HCT116 (cell line): ENCODE data around the gene HOXB3. TPM values are rescaled to one million over a fixed set of nuclear protein-coding genes. Genes with fewer than 3 reads are reported as not detected.

Source experiments
- ATAC-seq: fragments of 200-7000 bp; cut with Tn5 transposase; 2 replicates; pipeline ENCODE4 v1.9.1; 2020; ENCODE audit warnings: mild to moderate bottlenecking, moderate library complexity
- BruUV-seq: library from RNA; stranded (reverse); fragments of 400-500 nt; replicated peaks from 2 replicates; lab custom pipeline; 2021; lab: Mats Ljungman, UMichigan
- CTCF ChIA-PET: fragments of 300-600 bp; sonication (Branson Sonifier 250); formaldehyde crosslinking; loops from one replicate; lab custom pipeline; 2021; ENCODE audit warnings: antibody characterized with exemption; lab: Charles Lee
- POLR2A ChIA-PET: fragments of 300-600, 350-600 bp; sonication (Branson Sonifier 250); formaldehyde crosslinking; loops from one replicate; lab custom pipeline; 2021; ENCODE audit warnings: antibody characterized with exemption; lab: Charles Lee
- RAD21 ChIA-PET, 2 experiments: fragments of 300-600 bp; sonication (Branson Sonifier 250); formaldehyde crosslinking; loops; one replicate each; lab custom pipeline; 2023; ENCODE audit warnings: low total read pairs in 2 of 2; ENCODE audit not compliant: uncharacterized antibody in 2 of 2, unreplicated experiment in 2 of 2, low non-redundant PET in 1 of 2; lab: Charles Lee
- DNase-seq: peaks from one replicate; pipeline ENCODE4 v3.0.0-alpha.2; 2010; ENCODE audit warnings: low read depth, low spot score
- H2AFZ ChIP-seq: fragments of 200-600 bp; shearing (Covaris generic), sonication (generic); 2 replicates; pipeline ENCODE4 v1.6.1; 2017; ENCODE audit warnings: low read depth, mixed run types, mixed read lengths, antibody characterized with exemption, low read length; ENCODE audit not compliant: poor library complexity, severe bottlenecking
- H3K27ac ChIP-seq: 2 replicates; pipeline ENCODE4 v1.5.1; 2012; ENCODE audit warnings: low read depth, low read length
- H3K27me3 ChIP-seq: fragments of 200-600 bp; sonication (generic); 2 replicates; pipeline ENCODE4 v1.6.1; 2016; ENCODE audit warnings: mixed run types, low read length, mixed read lengths; ENCODE audit not compliant: insufficient read depth
- H3K36me3 ChIP-seq, 2 experiments: fragments of 200-500 bp in 1 of 2; fragments of 200-600 bp in 1 of 2; sonication (Bioruptor generic) in 1 of 2; sonication (generic) in 1 of 2; 2 replicates each; pipeline versions ENCODE4 v1.5.1 to v1.6.1; 2014 to 2016; ENCODE audit warnings: low read length in 2 of 2, inconsistent platforms in 1 of 2, mixed read lengths in 1 of 2, mixed run types in 1 of 2; ENCODE audit not compliant: insufficient read depth in 2 of 2, control insufficient read depth in 1 of 2
- H3K4me1 ChIP-seq, 2 experiments: fragments of 200-600 bp in 1 of 2; sonication (generic) in 1 of 2; 2 replicates each; pipeline versions ENCODE4 v1.5.1 to v1.6.1; 2012 to 2017; ENCODE audit warnings: low read length in 2 of 2, inconsistent platforms in 1 of 2, mild to moderate bottlenecking in 1 of 2, mixed read lengths in 1 of 2, mixed run types in 1 of 2, moderate library complexity in 1 of 2; ENCODE audit not compliant: insufficient read depth in 2 of 2, control insufficient read depth in 1 of 2
- H3K4me2 ChIP-seq: fragments of 200-600 bp; sonication (generic); 2 replicates; pipeline ENCODE4 v1.6.1; 2017; ENCODE audit warnings: mixed run types, low read length, mixed read lengths
- H3K4me3 ChIP-seq, 2 experiments: fragments of 200-600 bp in 1 of 2; sonication (generic) in 1 of 2; replicated peaks in 1 of 2; 2 replicates each; pipeline ENCODE4 v1.5.1; 2011 to 2016; ENCODE audit warnings: low read length in 2 of 2, control low read depth in 1 of 2, low read depth in 1 of 2, mild to moderate bottlenecking in 1 of 2, mixed read lengths in 1 of 2, mixed run types in 1 of 2
- H3K79me2 ChIP-seq: fragments of 200-600 bp; sonication (generic); 2 replicates; pipeline ENCODE4 v1.6.1; 2017; ENCODE audit warnings: mild to moderate bottlenecking, mixed run types, low read length, moderate library complexity, mixed read lengths; ENCODE audit not compliant: insufficient read depth
- H3K9ac ChIP-seq: fragments of 200-600 bp; sonication (generic); 2 replicates; pipeline ENCODE4 v1.6.1; 2016; ENCODE audit warnings: low read length, mixed read lengths
- H3K9me2 ChIP-seq: fragments of 200-600 bp; sonication (generic), shearing (Covaris generic); 2 replicates; pipeline ENCODE4 v1.6.1; 2017; ENCODE audit warnings: mixed run types, mild to moderate bottlenecking, moderate library complexity; ENCODE audit not compliant: insufficient read depth
- H3K9me3 ChIP-seq, 2 experiments: fragments of 200-500 bp in 1 of 2; fragments of 200-600 bp in 1 of 2; sonication (Bioruptor generic) in 1 of 2; sonication (generic) in 1 of 2; 2 replicates each; pipeline ENCODE4 v1.6.1; 2014 to 2017; ENCODE audit warnings: low read length in 2 of 2, mixed read lengths in 2 of 2, inconsistent platforms in 1 of 2, low read depth in 1 of 2, mild to moderate bottlenecking in 1 of 2, mixed run types in 1 of 2, moderate library complexity in 1 of 2; ENCODE audit not compliant: control insufficient read depth in 1 of 2, insufficient read depth in 1 of 2
- H4K20me1 ChIP-seq: fragments of 200-600 bp; sonication (generic), shearing (Covaris generic); 2 replicates; pipeline ENCODE4 v1.6.1; 2017; ENCODE audit warnings: mixed run types, mild to moderate bottlenecking, moderate library complexity; ENCODE audit not compliant: insufficient read depth
- CBX3 ChIP-seq: IDR thresholded peaks from 2 replicates; pipeline ENCODE4 v1.6.1; 2012; ENCODE audit warnings: low read depth
- CTCF ChIP-seq, 3 experiments: fragments of 200-600 bp in 1 of 3; sonication (generic) in 1 of 3; IDR thresholded peaks in 2 of 3; conservative IDR thresholded peaks in 1 of 3; 2 replicates each; pipeline ENCODE4 v1.5.1; 2012 to 2017; ENCODE audit warnings: low read depth in 2 of 3, low read length in 2 of 3, antibody characterized with exemption in 1 of 3, borderline replicate concordance in 1 of 3, control low read depth in 1 of 3, mild to moderate bottlenecking in 1 of 3, mixed read lengths in 1 of 3, mixed run types in 1 of 3, moderate library complexity in 1 of 3; ENCODE audit not compliant: insufficient read depth in 1 of 3
- ELF1 ChIP-seq: IDR thresholded peaks from 2 replicates; pipeline ENCODE4 v1.6.1; 2012; ENCODE audit warnings: low read depth, borderline replicate concordance
- JUND ChIP-seq: IDR thresholded peaks from 2 replicates; pipeline ENCODE4 v1.6.1; 2012
- POLR2AphosphoS5 ChIP-seq: IDR thresholded peaks from 2 replicates; pipeline ENCODE4 v1.6.1; 2011; ENCODE audit warnings: mild to moderate bottlenecking, low read depth, low read length, moderate library complexity
- SP1 ChIP-seq: IDR thresholded peaks from 2 replicates; pipeline ENCODE4 v1.6.1; 2012; ENCODE audit warnings: low read depth
- SRF ChIP-seq: IDR thresholded peaks from 2 replicates; pipeline ENCODE4 v1.6.1; 2012; ENCODE audit warnings: low read depth
- TCF7L2 ChIP-seq: IDR thresholded peaks from 2 replicates; pipeline ENCODE4 v1.7.0; 2011; ENCODE audit warnings: borderline replicate concordance, inconsistent platforms; ENCODE audit not compliant: insufficient read depth, insufficient read length; ENCODE audit errors: extremely low read depth
- intact Hi-C: fragments of 100-400 bp; cut with micrococcal nuclease; formaldehyde crosslinking; loops from 2 replicates; pipeline ENCODE4 v1.10.0; 2022
- total RNA-seq: library from RNA; stranded (reverse); gene quantifications from one replicate; pipeline ENCODE4 v1.2.1, GENCODE V29; 2021; ENCODE audit not compliant: unreplicated experiment

Gene HOXB3
- total RNA-seq, 1 experiment from 2014 or later: 19.8 TPM

- peak within 1 kb of the TSS; percentile 63 for H3K9ac ChIP-seq
- no peak for ATAC-seq
- no peak within 1 kb of the TSS for H2AFZ ChIP-seq
- BruUV-seq: no TSS peak
- CTCF ChIA-PET: no interaction called here
- no peaks in the 10 kb centered on the region for H3K9me2 ChIP-seq
- H4K20me1 ChIP-seq: no peaks in the 10 kb centered on the region
- peak within 1 kb of the TSS; percentile 49 to 59 for H3K4me3 ChIP-seq
- no peaks in the 10 kb centered on the region for H3K27me3 ChIP-seq
- no peaks in the 10 kb centered on the region for H3K9me3 ChIP-seq
- H3K4me2 ChIP-seq: peak within 1 kb of the TSS; percentile 69
- H3K36me3 ChIP-seq: peaks cover 0 to 2% of the 10 kb centered on the region in 2 experiments; a peak in 1 of 4 replicates
- no peak for DNase-seq
- no peak within 1 kb of the TSS for H3K27ac ChIP-seq
- RAD21 ChIA-PET: no interaction called here
- TF ChIP-seq POLR2AphosphoS5 (no peak), ELF1 (no peak), SRF (no peak), CTCF (IDR thresholded peaks at IDR 0.05 in 2 of 3, conservative IDR thresholded peaks at IDR 0.05 in 1 of 3; ENCODE audit: borderline replicate concordance in 1 of 3, insufficient read depth in 1 of 3, low read depth in 2 of 3, low read length in 2 of 3) (no peak), JUND (no peak), CBX3 (no peak), TCF7L2 (no peak), SP1 (no peak)
- H3K4me1 ChIP-seq: peaks cover 0 to 10% of the 10 kb centered on the region in 2 experiments; a peak in 2 of 4 replicates
- POLR2A ChIA-PET: no interaction called here
- H3K79me2 ChIP-seq: no peaks in the 10 kb centered on the region
- intact Hi-C loops: no loop called here
Measured at GRCh38 chr17:48545022-48545375, 45.0 kb downstream of the HOXB3 start, which contains the start of gene HOXB2. Gene HOXB2 (minus strand): TSS chr17:48545109. CDS start chr17:48544911, 198 bp downstream.
